ENCODE measurements around the gene ATP8A2.
"Not testable (repeated sequence)": the region's sequence is repeated elsewhere in the genome, so short reads cannot be mapped to it uniquely, and the experiment has no call there.

The ATP8A2 gene

GRCh38 chr13:25762281-25762680 lies 390.5 kb downstream of the ATP8A2 start:
- no peak for DNase-seq (ENCODE audit: low read depth in 4 of 4, low spot score in 1 of 4)

GRCh38 chr13:25762795-25763377 lies 391.1 kb downstream of the ATP8A2 start:
- no peak for DNase-seq (ENCODE audit: low read depth in 4 of 4, low spot score in 1 of 4)

DNA sequence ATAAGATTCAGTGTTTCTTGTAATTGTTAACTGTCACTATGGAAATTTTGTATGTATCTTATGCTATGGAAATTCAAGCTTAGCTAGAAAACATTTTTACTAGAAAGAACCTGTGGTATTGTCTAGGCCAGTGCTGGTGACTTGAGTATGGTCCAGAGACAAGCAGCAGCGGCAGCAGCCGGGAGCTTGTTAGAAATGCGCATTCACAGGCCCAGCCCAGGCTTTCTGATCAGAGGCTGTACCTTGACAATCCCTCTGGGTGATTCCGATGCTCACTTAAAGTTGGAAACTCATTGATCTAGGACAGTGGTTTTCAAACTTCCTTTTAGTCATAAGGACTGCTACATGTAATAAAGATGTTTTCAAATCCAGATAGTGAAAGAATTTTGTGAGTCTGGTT lies 392.6 kb downstream of the ATP8A2 start:
- DNase-seq (ENCODE audit: low read depth in 4 of 4, low spot score in 1 of 4) = no peak

DNA sequence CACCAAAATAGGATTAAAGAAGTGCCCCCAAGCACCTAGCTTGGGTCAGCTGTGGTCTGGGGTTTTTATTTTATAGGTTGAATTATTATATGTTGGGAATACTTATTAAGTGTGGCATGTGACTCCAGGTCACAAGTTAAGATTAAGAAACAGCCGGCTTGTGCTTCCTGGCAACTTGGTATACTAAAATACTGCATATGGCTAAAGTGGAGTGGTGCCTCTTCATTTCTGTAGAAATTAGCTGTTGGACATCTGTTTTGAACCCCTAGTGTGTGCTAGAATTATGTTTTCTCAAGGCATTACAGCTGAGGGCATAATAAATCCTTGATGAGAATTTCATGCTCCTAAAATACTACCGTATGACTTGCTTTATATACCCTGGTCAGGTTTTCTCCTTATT lies 393.5 kb downstream of the ATP8A2 start:
- DNase-seq (ENCODE audit: low read depth in 4 of 4, low spot score in 1 of 4) = no peak

- no peak for DNase-seq (ENCODE audit: low read depth in 4 of 4, low spot score in 1 of 4)
Measured at GRCh38 chr13:25766576-25766975, 394.8 kb downstream of the ATP8A2 start.

DNA sequence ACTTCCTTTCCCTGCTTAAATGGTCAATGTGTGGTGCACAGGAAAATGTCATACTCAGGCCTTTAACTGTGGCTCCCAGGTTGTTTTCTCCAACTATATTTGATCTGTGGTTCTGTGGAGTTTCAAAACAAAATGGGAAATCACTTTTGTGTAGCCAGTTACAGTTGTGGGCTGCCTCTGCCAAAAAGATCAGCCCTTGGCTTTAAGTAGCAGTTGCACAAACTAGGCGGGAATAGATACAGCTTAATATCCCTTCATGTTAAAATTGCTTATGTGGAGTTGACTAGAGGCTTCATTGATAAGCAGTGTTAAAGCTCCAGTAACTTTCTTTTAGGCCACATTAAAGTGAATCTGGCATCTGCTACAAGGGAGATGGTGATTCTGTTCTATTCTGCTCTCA lies 395.2 kb downstream of the ATP8A2 start:
- DNase-seq (ENCODE audit: low read depth in 4 of 4, low spot score in 1 of 4) = no peak

DNA sequence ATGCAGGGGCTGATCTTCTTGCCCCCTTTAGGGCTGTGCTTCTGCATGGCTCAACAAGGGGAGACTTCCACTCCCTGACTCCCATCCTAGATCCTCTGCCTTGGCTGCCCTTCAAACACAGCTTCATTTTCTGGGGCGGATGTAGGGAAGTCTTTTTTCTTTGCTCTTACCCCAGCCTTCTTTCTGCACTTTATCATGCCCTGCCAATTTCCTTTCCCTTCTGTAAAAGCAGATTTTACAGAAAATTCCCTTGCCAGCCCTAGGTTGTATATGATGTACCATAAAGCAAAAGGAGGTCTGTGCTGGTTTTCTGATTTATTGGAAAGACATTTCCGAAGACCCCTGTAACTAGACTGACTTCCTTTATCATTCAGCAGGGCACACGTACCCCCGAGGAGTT lies 396.6 kb downstream of the ATP8A2 start:
- DNase-seq (ENCODE audit: low read depth in 4 of 4, low spot score in 1 of 4) = no peak

DNA sequence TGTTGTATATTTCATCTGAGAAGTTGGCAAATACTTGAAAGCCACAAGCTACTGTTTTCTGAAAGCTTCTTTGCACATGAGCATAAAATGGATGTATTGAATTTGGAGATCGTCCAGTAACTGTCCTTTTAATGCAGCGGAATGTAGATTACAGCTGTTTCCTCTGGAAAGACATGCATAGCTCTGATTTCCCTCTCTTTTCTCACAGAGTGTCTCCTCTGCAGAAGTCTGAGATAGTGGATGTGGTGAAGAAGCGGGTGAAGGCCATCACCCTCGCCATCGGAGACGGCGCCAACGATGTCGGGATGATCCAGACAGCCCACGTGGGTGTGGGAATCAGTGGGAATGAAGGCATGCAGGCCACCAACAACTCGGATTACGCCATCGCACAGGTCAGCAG lies 397.1 kb downstream of the ATP8A2 start:
- no peak for DNase-seq (ENCODE audit: low read depth in 4 of 4, low spot score in 1 of 4)

DNA sequence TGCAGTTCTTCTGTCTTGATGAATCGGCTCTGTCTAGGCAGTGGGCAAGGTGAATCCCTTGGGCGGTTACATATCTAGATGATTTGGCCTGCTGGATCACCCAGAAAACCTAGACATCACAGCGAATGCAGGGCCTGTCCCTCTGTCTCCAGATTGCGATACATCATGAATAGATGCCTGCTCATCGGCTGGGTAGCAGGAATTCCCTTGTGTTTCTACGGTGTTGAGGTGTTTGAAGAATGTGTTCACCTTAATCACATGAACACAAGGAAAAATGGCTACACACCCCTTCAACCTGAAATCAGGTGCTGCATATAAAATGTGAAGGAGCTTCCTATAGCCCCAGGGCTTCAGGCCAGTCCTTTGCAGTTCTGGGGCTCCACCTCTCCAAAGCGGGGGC lies 398.8 kb downstream of the ATP8A2 start:
- no peak for DNase-seq (ENCODE audit: low read depth in 4 of 4, low spot score in 1 of 4)

- no peak for DNase-seq (ENCODE audit: low read depth in 4 of 4, low spot score in 1 of 4)
Measured at GRCh38 chr13:25771202-25771601, 399.4 kb downstream of the ATP8A2 start.

- no peak for DNase-seq (ENCODE audit: low read depth in 4 of 4, low spot score in 1 of 4)
Measured at GRCh38 chr13:25771641-25772478, 400.1 kb downstream of the ATP8A2 start.

GRCh38 chr13:25772534-25772933 lies 400.8 kb downstream of the ATP8A2 start:
- DNase-seq (ENCODE audit: low read depth in 4 of 4, low spot score in 1 of 4) = not testable (repeated sequence)

GRCh38 chr13:25774056-25774455 lies 402.3 kb downstream of the ATP8A2 start:
- DNase-seq (ENCODE audit: low read depth in 4 of 4, low spot score in 1 of 4) = not testable (repeated sequence)

GRCh38 chr13:25775275-25775674 lies 403.5 kb downstream of the ATP8A2 start:
- no peak for DNase-seq (ENCODE audit: low read depth in 4 of 4, low spot score in 1 of 4)

- DNase-seq (ENCODE audit: low read depth in 4 of 4, low spot score in 1 of 4) = no peak
Measured at GRCh38 chr13:25775986-25776385, 404.2 kb downstream of the ATP8A2 start.

GRCh38 chr13:25776722-25777121 lies 404.9 kb downstream of the ATP8A2 start:
- no peak for DNase-seq (ENCODE audit: low read depth in 4 of 4, low spot score in 1 of 4)

GRCh38 chr13:25777509-25777908 lies 405.7 kb downstream of the ATP8A2 start:
- no peak for DNase-seq (ENCODE audit: low read depth in 4 of 4, low spot score in 1 of 4)

- no peak for DNase-seq (ENCODE audit: low read depth in 4 of 4, low spot score in 1 of 4)
Measured at GRCh38 chr13:25778365-25778764, 406.6 kb downstream of the ATP8A2 start.

- DNase-seq (ENCODE audit: low read depth in 4 of 4, low spot score in 1 of 4) = no peak
Measured at GRCh38 chr13:25778808-25779305, 407.1 kb downstream of the ATP8A2 start.

DNA sequence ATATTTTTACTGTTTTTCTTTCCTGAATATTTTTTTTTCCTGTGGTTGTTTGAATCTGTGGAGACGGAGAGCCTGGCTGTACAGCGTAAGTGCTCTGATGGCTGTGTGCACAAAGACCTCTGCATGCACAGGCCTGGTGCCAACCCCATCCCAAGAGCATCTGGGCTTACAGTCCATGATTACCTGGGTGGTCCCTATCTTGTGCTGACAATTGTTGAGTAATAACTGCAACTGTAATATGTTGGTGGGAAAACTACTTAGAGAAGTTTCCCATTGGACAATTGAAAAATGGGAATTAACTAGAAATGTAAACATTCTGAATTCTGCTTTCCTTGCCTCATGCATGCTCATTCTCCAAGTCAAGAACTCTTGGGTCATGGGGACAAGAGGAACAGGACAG lies 411.3 kb downstream of the ATP8A2 start:
- DNase-seq (ENCODE audit: low read depth in 4 of 4, low spot score in 1 of 4) = no peak

GRCh38 chr13:25783601-25784024 lies 411.8 kb downstream of the ATP8A2 start:
- no peak for DNase-seq (ENCODE audit: low read depth in 4 of 4, low spot score in 1 of 4)

- DNase-seq (ENCODE audit: low read depth in 4 of 4, low spot score in 1 of 4) = no peak
Measured at GRCh38 chr13:25784119-25784518, 412.3 kb downstream of the ATP8A2 start.

DNA sequence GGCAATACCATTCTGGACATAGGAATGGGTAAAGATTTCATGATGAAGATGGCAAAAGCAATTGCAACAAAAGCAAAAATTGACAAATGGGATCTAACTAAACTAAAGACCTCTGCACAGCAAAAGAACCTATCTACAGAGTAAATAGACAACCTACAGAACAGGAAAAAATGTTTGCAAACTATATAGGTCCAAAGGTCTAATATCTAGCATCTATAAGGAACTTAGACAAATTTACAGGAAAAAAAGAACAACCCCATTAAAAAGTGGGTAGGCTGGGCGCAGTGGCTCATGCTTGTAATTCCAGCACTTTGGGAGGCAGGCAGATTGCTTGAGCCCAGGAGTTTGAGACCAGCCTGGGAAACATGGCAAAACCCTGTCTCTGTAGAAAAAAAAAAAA lies 418.4 kb downstream of the ATP8A2 start:
- DNase-seq (ENCODE audit: low read depth in 4 of 4, low spot score in 1 of 4) = not testable (repeated sequence)
